ENCODE data around the gene SYT12. TPM values are rescaled to one million over a fixed set of nuclear protein-coding genes. Genes with fewer than 3 reads are reported as not detected.
"Not testable (repeated sequence)": the region's sequence is repeated elsewhere in the genome, so short reads cannot be mapped to it uniquely, and the experiment has no call there.

SYT12 gene
- total and polyA plus RNA-seq, 9 donors: 0.05 to 6.0 (median 0.87) TPM; not detected in 2

- H3K27ac ChIP-seq: no peak overlapping the region
- no peaks in the 10 kb centered on the region for H3K9me3 ChIP-seq
- H3K36me3 ChIP-seq: no peaks in the 10 kb centered on the region
- H3K27me3 ChIP-seq: no peaks in the 10 kb centered on the region
- H3K4me3 ChIP-seq: no peak overlapping the region
- TF ChIP-seq EP300 (IDR thresholded peaks at IDR 0.05) (no peak), CTCF (IDR thresholded peaks at IDR 0.05) (no peak), POLR2A (IDR thresholded peaks at IDR 0.05) (no peak)
- H3K4me1 ChIP-seq (ENCODE audit: insufficient read depth): no peaks in the 10 kb centered on the region
- no peak for DNase-seq
- 75 to 85% (median 84%) methylated on average over 8 of the region's 8 CpGs for WGBS, 3 donors
- intact Hi-C loops (cut with DNase I): no loop called here
Observed at GRCh38 chr11:66985508-66986177, 37.3 kb upstream of the SYT12 start.

GRCh38 chr11:66986178-66986545 is 36.8 kb upstream of the SYT12 start:
- no peak for TF ChIP-seq POLR2A (IDR thresholded peaks at IDR 0.05)
- no peak for TF ChIP-seq CTCF (IDR thresholded peaks at IDR 0.05)
- no peaks in the 10 kb centered on the region for H3K27me3 ChIP-seq
- H3K4me3 ChIP-seq: no peak overlapping the region
- no peak overlapping the region for H3K27ac ChIP-seq
- 82 to 85% (median 85%) methylated on average over 7 of the region's 7 CpGs for WGBS, 3 donors
- H3K36me3 ChIP-seq: no peaks in the 10 kb centered on the region
- H3K9me3 ChIP-seq: no peaks in the 10 kb centered on the region
- no peak for DNase-seq
- intact Hi-C loops (cut with DNase I): no loop called here
- H3K4me1 ChIP-seq (ENCODE audit: insufficient read depth): no peaks in the 10 kb centered on the region

GRCh38 chr11:66987158-66987620 is 35.7 kb upstream of the SYT12 start:
- Histone ChIP-seq H3K27ac (no peak overlapping the region), H3K36me3 (no peaks in the 10 kb centered on the region), H3K9me3 (no peaks in the 10 kb centered on the region), H3K4me3 (no peak overlapping the region), H3K27me3 (no peaks in the 10 kb centered on the region), H3K4me1 (ENCODE audit: insufficient read depth) (no peaks in the 10 kb centered on the region)
- TF ChIP-seq EP300 (IDR thresholded peaks at IDR 0.05) (no peak), POLR2A (IDR thresholded peaks at IDR 0.05) (no peak), CTCF (IDR thresholded peaks at IDR 0.05) (no peak)
- intact Hi-C loops (cut with DNase I): no loop called here
- no peak for DNase-seq
- 70 to 74% (median 70%) methylated on average over 6 of the region's 6 CpGs for WGBS, 3 donors

GRCh38 chr11:66987924-66988637 is 34.9 kb upstream of the SYT12 start:
- no peak for TF ChIP-seq POLR2A (IDR thresholded peaks at IDR 0.05)
- no peak for TF ChIP-seq EP300 (IDR thresholded peaks at IDR 0.05)
- no peak for TF ChIP-seq CTCF (IDR thresholded peaks at IDR 0.05)
- H3K27me3 ChIP-seq: no peaks in the 10 kb centered on the region
- no peak for DNase-seq
- H3K9me3 ChIP-seq: no peaks in the 10 kb centered on the region
- 79 to 84% (median 81%) methylated on average over 13 of the region's 13 CpGs for WGBS, 3 donors
- H3K4me3 ChIP-seq: no peak overlapping the region
- no peaks in the 10 kb centered on the region for H3K36me3 ChIP-seq
- H3K27ac ChIP-seq: no peak overlapping the region
- H3K4me1 ChIP-seq (ENCODE audit: insufficient read depth): no peaks in the 10 kb centered on the region
- intact Hi-C loops (cut with DNase I): no loop called here

- DNase-seq; H3K4me3 ChIP-seq; H3K27ac ChIP-seq; H3K9me3 ChIP-seq; H3K36me3 ChIP-seq; intact Hi-C loops (cut with DNase I); H3K27me3 ChIP-seq; H3K4me1 ChIP-seq (ENCODE audit: insufficient read depth): not testable (repeated sequence)
- WGBS, 3 donors: 92 to 94% (median 93%) methylated on average over 17 to 28 of the region's 28 CpGs
Observed at GRCh38 chr11:66988741-66989140, 34.2 kb upstream of the SYT12 start.

- H3K4me3 ChIP-seq; H3K9me3 ChIP-seq; H3K4me1 ChIP-seq (ENCODE audit: insufficient read depth); DNase-seq; H3K27ac ChIP-seq; intact Hi-C loops (cut with DNase I); H3K36me3 ChIP-seq; H3K27me3 ChIP-seq: not testable (repeated sequence)
- WGBS, 3 donors: 65 to 72% (median 67%) methylated on average over 9 of the region's 9 CpGs
Observed at GRCh38 chr11:66989360-66989759, 33.6 kb upstream of the SYT12 start.
